Transverse colon (tissue), 4 donors: ENCODE results near the gene ZBTB9.

Experiments
- CTCF ChIP-seq, 5 experiments: fragments of 200-600 bp in 3 of 5; fragments of 450-650 bp in 2 of 5; sonication (generic) in 3 of 5; IDR thresholded peaks; 1 replicate in 2 of 5; 2 replicates in 3 of 5; pipeline ENCODE4 v1.5.1; 2016 to 2017; ENCODE audit warnings: antibody characterized with exemption in 5 of 5, inconsistent platforms in 3 of 5, mild to moderate bottlenecking in 2 of 5, moderate library complexity in 1 of 5
- POLR2AphosphoS5 ChIP-seq, 3 donors: sonication (generic); formaldehyde crosslinking; IDR thresholded peaks; one replicate each; pipeline ENCODE4 v1.6.1; 2016; ENCODE audit warnings: antibody characterized with exemption in 3 of 3

GRCh38 chr6:33405386-33405940 is 48.9 kb upstream of the ZBTB9 start:
- TF ChIP-seq CTCF (IDR thresholded peaks at IDR 0.05): no peak
- TF ChIP-seq POLR2AphosphoS5 (IDR thresholded peaks at IDR 0.05): no peak
